ENCODE measurements around the gene MYPOP.

Gene MYPOP

GRCh38 chr19:45852145-45852750 is 50.2 kb downstream of the MYPOP start:
- no peak overlapping the region for H3K9ac ChIP-seq (ENCODE audit: low read depth in 1 of 2, low read length in 2 of 2)
- H3K4me3 ChIP-seq (ENCODE audit: low read depth in 1 of 2, low read length in 2 of 2): no peak overlapping the region
- H3K27me3 ChIP-seq (ENCODE audit: control insufficient read depth in 1 of 2, insufficient read depth in 2 of 2, low read length in 2 of 2): no peaks in the 10 kb centered on the region
- no peaks in the 10 kb centered on the region for H3K9me3 ChIP-seq (ENCODE audit: control insufficient read depth in 1 of 2, low read length in 2 of 2)
- H3K27ac ChIP-seq (ENCODE audit: low read depth, low read length): no peak overlapping the region
- H3K36me3 ChIP-seq (ENCODE audit: control insufficient read depth in 1 of 2, insufficient read depth in 2 of 2, low read length in 2 of 2): peaks cover 48 to 66% of the 10 kb centered on the region in 2 donors
- H3K4me1 ChIP-seq (ENCODE audit: control insufficient read depth in 1 of 2, insufficient read depth in 2 of 2, low read length in 2 of 2): no peaks in the 10 kb centered on the region

- H3K27me3 ChIP-seq (ENCODE audit: control insufficient read depth in 1 of 2, insufficient read depth in 2 of 2, low read length in 2 of 2): no peaks in the 10 kb centered on the region
These were observed 53.5 kb downstream of the MYPOP start for GRCh38 chr19:45848922-45849321.

GRCh38 chr19:45847663-45848062 is 54.8 kb downstream of the MYPOP start:
- Histone ChIP-seq H3K27ac (ENCODE audit: low read depth, low read length) (no peak overlapping the region), H3K9me3 (ENCODE audit: control insufficient read depth in 1 of 2, low read length in 2 of 2) (no peaks in the 10 kb centered on the region), H3K9ac (ENCODE audit: low read depth in 1 of 2, low read length in 2 of 2) (no peak overlapping the region), H3K36me3 (ENCODE audit: control insufficient read depth in 1 of 2, insufficient read depth in 2 of 2, low read length in 2 of 2) (peaks cover 53 to 85% of the 10 kb centered on the region in 2 donors), H3K4me3 (ENCODE audit: low read depth in 1 of 2, low read length in 2 of 2) (no peak overlapping the region), H3K4me1 (ENCODE audit: control insufficient read depth in 1 of 2, insufficient read depth in 2 of 2, low read length in 2 of 2) (no peaks in the 10 kb centered on the region), H3K27me3 (ENCODE audit: control insufficient read depth in 1 of 2, insufficient read depth in 2 of 2, low read length in 2 of 2) (no peaks in the 10 kb centered on the region)

More at GRCh38 chr19:45848922-45849321, 53.5 kb downstream of the MYPOP start:
- Histone ChIP-seq H3K9ac (ENCODE audit: low read depth in 1 of 2, low read length in 2 of 2) (no peak overlapping the region), H3K4me1 (ENCODE audit: control insufficient read depth in 1 of 2, insufficient read depth in 2 of 2, low read length in 2 of 2) (no peaks in the 10 kb centered on the region), H3K36me3 (ENCODE audit: control insufficient read depth in 1 of 2, insufficient read depth in 2 of 2, low read length in 2 of 2) (peaks cover 47 to 85% of the 10 kb centered on the region in 2 donors), H3K9me3 (ENCODE audit: control insufficient read depth in 1 of 2, low read length in 2 of 2) (no peaks in the 10 kb centered on the region), H3K27ac (ENCODE audit: low read depth, low read length) (no peak overlapping the region), H3K4me3 (ENCODE audit: low read depth in 1 of 2, low read length in 2 of 2) (no peak overlapping the region)

- Histone ChIP-seq H3K27ac (ENCODE audit: low read depth, low read length) (no peak overlapping the region), H3K36me3 (ENCODE audit: control insufficient read depth in 1 of 2, insufficient read depth in 2 of 2, low read length in 2 of 2) (peaks cover 34 to 75% of the 10 kb centered on the region in 2 donors), H3K4me1 (ENCODE audit: control insufficient read depth in 1 of 2, insufficient read depth in 2 of 2, low read length in 2 of 2) (no peaks in the 10 kb centered on the region), H3K9ac (ENCODE audit: low read depth in 1 of 2, low read length in 2 of 2) (no peak overlapping the region), H3K27me3 (ENCODE audit: control insufficient read depth in 1 of 2, insufficient read depth in 2 of 2, low read length in 2 of 2) (no peaks in the 10 kb centered on the region), H3K4me3 (ENCODE audit: low read depth in 1 of 2, low read length in 2 of 2) (no peak overlapping the region), H3K9me3 (ENCODE audit: control insufficient read depth in 1 of 2, low read length in 2 of 2) (peaks cover 0 to 4% of the 10 kb centered on the region in 2 donors)
These were observed 60.2 kb downstream of the MYPOP start for GRCh38 chr19:45842198-45842597.
